GM20000 (cell line): Measurements from ENCODE around the gene ARHGAP26.

Source experiments
- DNase-seq: peaks from one replicate; pipeline ENCODE4 v3.0.0; 2012; ENCODE audit warnings: low spot score
- TF ChIP-seq, protein P1 (sequence below): IDR thresholded peaks from 2 replicates; pipeline ENCODE4 v1.5.1; 2012; ENCODE audit warnings: mild to moderate bottlenecking, control low read depth; ENCODE audit errors: extremely low read depth, missing control alignments

ARHGAP26 gene

GRCh38 chr5:143106174-143106573, 336.0 kb downstream of the ARHGAP26 start:
- no peak for DNase-seq
- TF ChIP-seq, protein P1, sequence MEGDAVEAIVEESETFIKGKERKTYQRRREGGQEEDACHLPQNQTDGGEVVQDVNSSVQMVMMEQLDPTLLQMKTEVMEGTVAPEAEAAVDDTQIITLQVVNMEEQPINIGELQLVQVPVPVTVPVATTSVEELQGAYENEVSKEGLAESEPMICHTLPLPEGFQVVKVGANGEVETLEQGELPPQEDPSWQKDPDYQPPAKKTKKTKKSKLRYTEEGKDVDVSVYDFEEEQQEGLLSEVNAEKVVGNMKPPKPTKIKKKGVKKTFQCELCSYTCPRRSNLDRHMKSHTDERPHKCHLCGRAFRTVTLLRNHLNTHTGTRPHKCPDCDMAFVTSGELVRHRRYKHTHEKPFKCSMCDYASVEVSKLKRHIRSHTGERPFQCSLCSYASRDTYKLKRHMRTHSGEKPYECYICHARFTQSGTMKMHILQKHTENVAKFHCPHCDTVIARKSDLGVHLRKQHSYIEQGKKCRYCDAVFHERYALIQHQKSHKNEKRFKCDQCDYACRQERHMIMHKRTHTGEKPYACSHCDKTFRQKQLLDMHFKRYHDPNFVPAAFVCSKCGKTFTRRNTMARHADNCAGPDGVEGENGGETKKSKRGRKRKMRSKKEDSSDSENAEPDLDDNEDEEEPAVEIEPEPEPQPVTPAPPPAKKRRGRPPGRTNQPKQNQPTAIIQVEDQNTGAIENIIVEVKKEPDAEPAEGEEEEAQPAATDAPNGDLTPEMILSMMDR: no peak

DNA sequence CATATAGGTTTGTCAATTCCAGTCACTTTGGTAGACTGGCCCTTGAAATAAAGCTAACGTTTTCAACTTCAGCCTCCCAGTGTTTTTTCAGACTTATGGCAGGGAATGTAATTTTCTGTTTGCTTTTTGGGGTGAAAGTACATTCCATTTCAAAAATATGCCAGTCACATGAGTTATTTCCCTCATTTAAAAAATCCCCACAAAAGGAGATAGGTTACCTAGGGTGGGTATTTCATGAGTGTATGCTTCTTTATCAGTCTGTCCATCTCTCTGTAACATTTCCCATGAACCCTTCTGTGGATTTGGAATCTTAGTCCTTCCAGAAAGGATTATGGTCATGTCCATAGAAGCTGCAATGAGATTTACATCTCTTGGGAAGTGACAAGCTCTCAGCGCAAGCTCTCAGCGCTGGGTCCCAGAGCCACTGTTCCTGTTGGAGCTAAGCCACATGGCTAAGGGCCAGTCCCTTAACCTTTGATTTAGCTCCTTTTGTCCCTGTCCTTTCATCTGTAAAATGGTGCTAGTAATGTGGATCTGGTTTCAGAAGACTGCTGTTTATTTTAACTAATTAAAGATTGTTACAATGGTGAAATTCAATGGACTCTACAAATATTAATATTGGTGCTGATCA, 338.4 kb downstream of the ARHGAP26 start:
- TF ChIP-seq, protein P1: no peak
- DNase-seq: no peak

- no peak for DNase-seq
- TF ChIP-seq, protein P1: no peak
These were observed 340.4 kb downstream of the ARHGAP26 start for GRCh38 chr5:143110591-143110990.

DNA sequence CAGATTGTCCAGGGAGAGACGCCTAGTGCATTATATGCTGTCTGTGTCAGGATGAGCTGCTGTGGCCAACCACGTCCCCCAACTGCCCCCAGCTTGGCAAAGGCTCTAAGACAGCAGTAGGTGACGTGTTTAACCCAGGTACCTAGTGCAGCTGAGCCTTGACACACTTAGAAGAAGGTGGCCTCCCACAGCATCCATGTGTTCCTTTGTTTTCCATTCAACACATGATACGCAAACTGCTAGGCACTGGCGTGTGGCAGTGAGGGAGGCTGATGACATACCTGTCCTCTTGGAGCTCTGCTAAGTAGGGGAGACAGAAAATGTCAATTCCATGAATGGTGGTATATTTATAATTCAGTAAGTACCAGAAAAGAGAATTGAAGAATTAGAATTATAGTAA, 341.6 kb downstream of the ARHGAP26 start:
- TF ChIP-seq, protein P1: no peak
- DNase-seq: no peak

- DNase-seq: no peak
- TF ChIP-seq, protein P1: no peak
These were observed 343.3 kb downstream of the ARHGAP26 start for GRCh38 chr5:143113461-143113860.

GRCh38 chr5:143114481-143114880, 344.3 kb downstream of the ARHGAP26 start:
- DNase-seq: no peak
- TF ChIP-seq, protein P1: no peak

DNA sequence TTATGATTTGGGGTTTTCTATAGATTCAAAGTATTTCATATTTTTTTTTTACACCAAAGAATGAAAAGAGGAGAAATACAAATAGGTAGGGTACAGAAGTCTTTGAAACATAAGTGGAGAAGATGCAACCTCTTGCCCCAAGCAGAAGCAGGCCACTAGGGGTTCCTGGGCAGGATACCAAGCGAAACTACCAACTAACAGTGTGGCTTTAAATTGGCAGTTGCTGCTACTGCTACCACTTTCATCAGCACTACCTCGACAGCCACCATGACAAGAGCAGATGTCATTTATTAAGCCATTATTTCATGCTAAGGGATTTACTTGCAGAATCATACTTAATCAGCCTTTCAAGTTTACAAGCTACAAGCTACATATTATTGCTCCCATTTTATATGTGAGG, 345.2 kb downstream of the ARHGAP26 start:
- DNase-seq: no peak
- TF ChIP-seq, protein P1: no peak
